Measurements from ENCODE around the gene MSI1.

Gene MSI1

DNA sequence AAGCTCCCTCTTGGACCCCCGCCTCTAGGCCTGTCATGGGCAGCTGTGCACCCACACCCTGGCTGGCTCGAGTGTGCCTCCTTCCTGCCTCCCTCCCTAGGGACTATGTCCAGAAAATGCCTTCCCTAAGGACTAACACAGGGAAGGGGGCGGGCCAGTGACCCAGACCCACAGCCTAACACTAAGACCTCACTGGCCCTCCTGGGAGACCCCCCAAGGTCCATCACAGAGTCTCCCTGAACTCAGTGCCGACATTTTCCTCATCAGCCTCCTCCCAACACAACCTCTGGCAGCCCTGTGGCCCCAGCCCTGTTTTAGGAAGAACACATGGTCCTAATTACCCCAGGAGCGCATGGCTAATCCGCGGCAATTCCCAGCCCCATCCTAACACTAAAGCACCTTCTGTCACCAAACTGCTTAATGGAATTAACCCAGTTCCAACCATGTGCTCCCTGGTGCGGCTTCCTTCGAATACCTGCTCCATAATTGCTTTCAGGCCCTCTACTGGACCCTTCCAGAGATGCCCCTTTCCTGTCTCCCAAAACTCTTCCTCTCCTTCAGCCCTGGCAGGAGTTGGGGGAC, 5.6 kb downstream of the MSI1 start:
- no peak for DNase-seq (ENCODE audit: low read depth)
- H3K4me3 ChIP-seq (ENCODE audit: low read length), result no peak overlapping the region
- TF ChIP-seq, protein P1, sequence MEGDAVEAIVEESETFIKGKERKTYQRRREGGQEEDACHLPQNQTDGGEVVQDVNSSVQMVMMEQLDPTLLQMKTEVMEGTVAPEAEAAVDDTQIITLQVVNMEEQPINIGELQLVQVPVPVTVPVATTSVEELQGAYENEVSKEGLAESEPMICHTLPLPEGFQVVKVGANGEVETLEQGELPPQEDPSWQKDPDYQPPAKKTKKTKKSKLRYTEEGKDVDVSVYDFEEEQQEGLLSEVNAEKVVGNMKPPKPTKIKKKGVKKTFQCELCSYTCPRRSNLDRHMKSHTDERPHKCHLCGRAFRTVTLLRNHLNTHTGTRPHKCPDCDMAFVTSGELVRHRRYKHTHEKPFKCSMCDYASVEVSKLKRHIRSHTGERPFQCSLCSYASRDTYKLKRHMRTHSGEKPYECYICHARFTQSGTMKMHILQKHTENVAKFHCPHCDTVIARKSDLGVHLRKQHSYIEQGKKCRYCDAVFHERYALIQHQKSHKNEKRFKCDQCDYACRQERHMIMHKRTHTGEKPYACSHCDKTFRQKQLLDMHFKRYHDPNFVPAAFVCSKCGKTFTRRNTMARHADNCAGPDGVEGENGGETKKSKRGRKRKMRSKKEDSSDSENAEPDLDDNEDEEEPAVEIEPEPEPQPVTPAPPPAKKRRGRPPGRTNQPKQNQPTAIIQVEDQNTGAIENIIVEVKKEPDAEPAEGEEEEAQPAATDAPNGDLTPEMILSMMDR (conservative IDR thresholded peaks at IDR 0.05; ENCODE audit: low read depth, low read length), result peak; percentile 15

DNA sequence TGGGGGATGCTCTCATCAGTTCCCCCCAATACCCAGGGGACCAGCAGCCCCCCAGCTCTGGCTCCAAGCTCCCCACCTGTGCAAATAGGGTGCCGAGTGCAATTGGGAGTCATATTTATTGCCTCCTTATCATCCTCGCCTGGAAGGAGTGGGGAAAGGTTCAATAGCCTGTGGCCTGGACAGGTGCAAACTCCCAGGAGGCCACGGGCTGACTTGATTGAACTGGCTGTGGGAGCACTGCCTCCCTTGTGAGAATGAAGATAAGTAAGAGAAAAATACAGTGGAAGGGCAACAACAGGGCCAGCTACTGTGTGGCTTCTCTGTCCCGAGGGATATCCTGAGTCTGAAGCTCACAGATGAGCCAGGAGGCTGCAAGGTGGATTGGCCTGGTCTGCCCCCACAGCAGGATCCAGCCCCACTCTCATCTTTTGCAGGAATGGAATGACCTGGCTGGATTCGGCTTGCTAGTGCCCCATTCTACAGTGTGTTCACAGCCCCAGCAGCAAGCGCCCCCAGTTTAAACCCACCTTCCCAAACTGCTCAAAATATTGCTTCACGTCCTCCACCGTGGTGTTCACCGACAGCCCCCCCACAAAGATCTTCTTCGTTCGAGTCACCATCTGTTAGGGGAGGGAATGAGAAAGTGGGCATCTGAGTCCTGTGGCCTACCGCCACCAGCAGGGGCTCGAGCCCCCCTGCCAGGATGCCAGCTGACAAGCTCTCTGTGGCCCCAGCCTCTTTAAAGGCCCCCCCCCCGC, 6.3 kb downstream of the MSI1 start:
- no peak overlapping the region for H3K4me3 ChIP-seq (ENCODE audit: low read length)
- no peak for DNase-seq (ENCODE audit: low read depth)
- TF ChIP-seq, protein P1 (conservative IDR thresholded peaks at IDR 0.05; ENCODE audit: low read depth, low read length), result no peak

DNA sequence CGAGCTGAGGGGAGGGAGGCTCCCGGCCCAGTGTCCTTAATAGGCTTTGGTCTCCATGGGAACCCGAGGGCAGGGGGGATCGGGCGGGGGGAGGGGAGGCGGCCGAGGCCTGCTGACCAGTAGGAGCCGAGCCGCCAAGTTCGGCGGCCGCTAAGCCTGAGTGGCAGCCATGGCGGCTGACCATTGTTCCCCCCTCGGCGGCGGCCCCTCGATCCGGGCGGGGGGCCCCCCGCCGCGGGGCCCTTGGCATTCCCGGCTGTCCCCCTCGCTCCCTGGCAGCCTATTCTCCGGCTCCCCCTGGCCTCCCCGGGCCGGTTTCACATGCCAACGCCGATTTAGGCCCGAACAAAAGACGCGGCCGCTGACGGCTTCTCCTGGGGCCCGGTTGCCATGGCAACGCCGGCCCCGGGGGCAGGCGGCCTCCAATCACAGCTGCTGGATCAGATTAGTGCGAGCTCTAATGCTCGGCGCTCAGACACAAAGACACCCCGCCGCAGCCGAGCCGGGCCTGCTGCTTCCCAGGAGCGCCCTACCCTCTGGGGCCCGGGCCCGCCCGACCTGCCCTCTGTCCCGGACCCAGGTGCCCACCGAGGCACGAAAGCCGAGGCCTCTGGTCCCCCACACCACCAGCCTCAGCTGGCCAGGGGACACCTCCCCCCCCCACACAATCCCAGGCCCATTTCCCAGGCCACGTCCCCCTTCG, 7.3 kb downstream of the MSI1 start:
- TF ChIP-seq, protein P1 (conservative IDR thresholded peaks at IDR 0.05; ENCODE audit: low read depth, low read length), result no peak
- H3K4me3 ChIP-seq (ENCODE audit: low read length), result peak overlapping the region; percentile 10
- peak; percentile 91 for DNase-seq (ENCODE audit: low read depth)

DNA sequence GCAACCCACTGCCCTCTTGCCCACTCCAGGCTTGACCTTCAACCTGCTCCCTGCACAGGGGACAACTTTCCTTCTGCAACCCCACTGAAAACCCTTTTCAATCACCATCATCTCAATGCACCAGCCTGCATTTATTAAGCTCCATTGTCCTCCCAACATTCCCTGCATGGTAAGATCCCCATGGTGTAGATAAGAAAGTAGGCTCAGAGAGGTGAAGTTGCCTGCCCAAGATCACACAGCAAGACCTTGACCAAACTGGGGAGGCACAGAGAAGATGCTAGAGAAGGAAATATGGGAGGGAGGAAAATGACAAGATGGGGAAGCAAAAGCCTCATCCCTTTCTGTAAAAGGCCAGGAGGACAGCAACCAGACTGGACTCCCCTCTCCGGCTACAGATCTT, 9.8 kb downstream of the MSI1 start:
- TF ChIP-seq, protein P1 (conservative IDR thresholded peaks at IDR 0.05; ENCODE audit: low read depth, low read length), result no peak
- no peak for DNase-seq (ENCODE audit: low read depth)
- H3K4me3 ChIP-seq (ENCODE audit: low read length), result no peak overlapping the region

DNA sequence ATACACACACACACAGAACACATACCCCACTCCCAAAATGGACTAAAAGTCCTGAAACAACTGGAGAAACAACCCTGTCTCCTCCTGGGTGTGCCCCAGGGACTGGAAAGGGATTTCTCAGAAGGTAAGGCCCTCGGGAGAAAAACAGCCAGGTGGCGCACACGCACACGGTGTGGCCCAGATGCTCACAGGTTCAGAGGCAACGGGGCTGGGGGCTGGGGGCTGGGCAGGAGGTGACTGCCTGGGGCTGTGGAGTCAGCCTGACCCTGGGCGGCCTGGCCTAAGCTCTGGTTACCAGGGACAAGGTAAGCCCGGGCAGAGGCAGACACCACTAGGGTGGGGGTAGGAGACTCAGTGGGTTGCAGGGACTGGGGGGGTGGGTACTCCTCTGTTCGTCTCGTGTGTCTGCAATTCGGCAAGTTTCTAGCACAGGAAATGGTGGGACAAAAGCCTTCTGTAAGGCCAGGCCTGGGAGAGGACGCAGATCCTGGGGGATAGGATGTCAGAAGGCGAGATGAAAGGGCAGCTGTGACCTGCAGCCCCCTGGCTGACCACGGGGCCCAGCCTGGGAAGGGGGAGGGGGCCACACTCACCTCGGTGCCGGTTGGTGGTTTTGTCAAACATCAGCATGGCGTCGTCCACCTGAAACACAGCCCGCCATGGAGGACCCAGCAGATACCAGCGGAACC, 10.4 kb downstream of the MSI1 start:
- no peak overlapping the region for H3K4me3 ChIP-seq (ENCODE audit: low read length)
- TF ChIP-seq, protein P1 (conservative IDR thresholded peaks at IDR 0.05; ENCODE audit: low read depth, low read length), result peak; percentile 26
- no peak for DNase-seq (ENCODE audit: low read depth)

DNA sequence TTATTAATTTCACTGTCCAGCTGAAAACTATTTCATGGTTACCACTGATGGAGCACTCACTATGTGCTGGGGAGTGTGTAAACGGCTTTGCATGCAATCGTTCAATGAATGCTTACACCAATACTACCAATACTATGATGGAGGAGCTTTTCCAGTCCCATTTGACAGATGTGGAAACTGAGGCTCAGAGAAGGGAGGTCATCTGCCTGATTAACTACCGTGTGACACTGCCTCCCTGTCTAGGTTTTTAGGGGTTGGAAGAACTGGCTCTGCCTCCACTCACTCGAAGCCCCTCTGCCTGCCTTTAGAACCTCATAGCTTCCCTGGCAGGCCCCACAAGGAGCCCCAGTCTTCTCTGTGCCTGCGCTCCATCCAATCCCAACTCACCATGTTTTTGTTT, 11.9 kb downstream of the MSI1 start:
- no peak overlapping the region for H3K4me3 ChIP-seq (ENCODE audit: low read length)
- DNase-seq (ENCODE audit: low read depth), result no peak
- TF ChIP-seq, protein P1 (conservative IDR thresholded peaks at IDR 0.05; ENCODE audit: low read depth, low read length), result no peak

All from retinal pigment epithelial cell (primary cell).